Stomach (tissue), 9 donors: ENCODE data around the gene GPR87. TPM values are rescaled to one million over a fixed set of nuclear protein-coding genes. Genes with fewer than 3 reads are reported as not detected.

ENCODE experiments used
- DNase-seq, 2 donors: peaks; one replicate each; pipeline versions ENCODE4 v3.0.0 to v3.0.0-alpha.2; 2013 to 2019
- H3K27ac ChIP-seq, 5 donors: fragments of 200-600 bp in 4 of 5; sonication (generic) in 4 of 5; one replicate each; pipeline ENCODE4 v1.5.1; 2013 to 2019; ENCODE audit warnings: mild to moderate bottlenecking in 1 of 5, moderate library complexity in 1 of 5
- H3K27me3 ChIP-seq, 3 donors: fragments of 200-600 bp; sonication (generic); one replicate each; pipeline ENCODE4 v1.5.1; 2017 to 2019; ENCODE audit warnings: mixed run types in 1 of 3
- H3K36me3 ChIP-seq, 4 donors: fragments of 200-600 bp; sonication (generic); 1 replicate in 3 of 4; 2 replicates in 1 of 4; pipeline ENCODE4 v1.5.1; 2016 to 2019
- H3K4me1 ChIP-seq, 4 donors: fragments of 200-600 bp; sonication (generic); one replicate each; pipeline ENCODE4 v1.5.1; 2016 to 2019
- H3K4me3 ChIP-seq, 4 donors: fragments of 200-600 bp; sonication (generic) in 3 of 4; one replicate each; pipeline ENCODE4 v1.5.1; 2016 to 2019; ENCODE audit warnings: mild to moderate bottlenecking in 1 of 4
- H3K9me3 ChIP-seq, 4 donors: fragments of 200-600 bp; sonication (generic); one replicate each; pipeline ENCODE4 v1.5.1; 2016 to 2019
- EP300 ChIP-seq: sonication (generic); formaldehyde crosslinking; IDR thresholded peaks from one replicate; pipeline ENCODE4 v1.6.1; 2017; ENCODE audit warnings: antibody characterized with exemption
- POLR2A ChIP-seq, 4 donors: fragments of 450-650 bp; IDR thresholded peaks; one replicate each; pipeline ENCODE4 v1.6.1; 2016; ENCODE audit warnings: antibody characterized with exemption in 4 of 4, control low read depth in 2 of 4, mild to moderate bottlenecking in 1 of 4, moderate library complexity in 1 of 4
- POLR2AphosphoS5 ChIP-seq, 3 donors: sonication (generic); formaldehyde crosslinking; IDR thresholded peaks; one replicate each; pipeline ENCODE4 v1.6.1; 2016; ENCODE audit warnings: antibody characterized with exemption in 3 of 3
- WGBS, 5 donors: extraction: QIAGEN DNeasy Blood & Tissue Kit in 3 of 5; methylation state at CpG; one replicate each; pipeline versions ENCODE4 v1.1.5 to v1.1.7; 2013 to 2018; 5-methylcytosine and 5-hydroxymethylcytosine counted together
- intact Hi-C: fragments of 100-400 bp; cut with DNase I; formaldehyde crosslinking; loops from one replicate; pipeline ENCODE4 v1.15.1; 2023; ENCODE audit warnings: low total_unique reads
- polyA plus RNA-seq, 3 donors: library from polyadenylated mRNA; stranded (reverse); fragments of 200-250 nt; gene quantifications; one replicate each; pipeline ENCODE4 v1.2.3, GENCODE V29; 2013
- total RNA-seq, 5 donors: library from RNA; depleted of rRNA; stranded (reverse); fragments of >200 nt; gene quantifications; one replicate each; pipeline versions ENCODE4 v1.1.0 to v1.2.3, GENCODE V29; 2014 to 2016
- TF ChIP-seq, protein P1 (sequence below), 7 experiments: fragments of 450-650 bp in 4 of 7; fragments of 200-600 bp in 3 of 7; sonication (generic) in 3 of 7; IDR thresholded peaks; one replicate each; pipeline ENCODE4 v1.5.1; 2016 to 2019; ENCODE audit warnings: antibody characterized with exemption in 7 of 7, control low read depth in 2 of 7, mild to moderate bottlenecking in 1 of 7
- donor health status: healthy with polysubstance abuse.
- donor health status: Bipolar disorder and iron deficiency.
- donor health status: healthy.

GPR87 gene
- total and polyA plus RNA-seq, 8 donors: 0.37 to 32.3 TPM; not detected in 6

DNA sequence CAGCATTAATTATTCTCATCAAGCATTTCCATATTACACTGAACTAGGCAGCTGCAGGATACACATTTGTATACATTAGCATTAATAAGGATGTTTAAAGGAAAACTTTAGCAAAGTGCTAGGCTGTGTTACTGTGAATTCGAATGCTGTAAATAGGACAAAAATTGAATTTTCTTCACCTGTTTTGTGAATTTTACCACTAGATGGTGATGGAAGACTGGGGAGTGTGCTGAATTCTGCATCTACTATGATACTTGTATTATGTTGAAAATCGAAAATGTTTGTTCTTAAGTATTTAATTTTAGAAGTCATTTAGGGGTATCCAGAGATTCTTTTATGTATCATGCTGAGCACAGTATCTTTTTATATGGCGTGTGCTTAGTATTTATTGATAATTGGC is 25.9 kb downstream of the GPR87 start:
- Histone ChIP-seq H3K4me1 (no peaks in the 10 kb centered on the region), H3K4me3 (no peak overlapping the region), H3K9me3 (no peaks in the 10 kb centered on the region), H3K27ac (no peak overlapping the region), H3K27me3 (no peaks in the 10 kb centered on the region), H3K36me3 (no peaks in the 10 kb centered on the region)
- no peak for TF ChIP-seq EP300
- TF ChIP-seq, protein P1, sequence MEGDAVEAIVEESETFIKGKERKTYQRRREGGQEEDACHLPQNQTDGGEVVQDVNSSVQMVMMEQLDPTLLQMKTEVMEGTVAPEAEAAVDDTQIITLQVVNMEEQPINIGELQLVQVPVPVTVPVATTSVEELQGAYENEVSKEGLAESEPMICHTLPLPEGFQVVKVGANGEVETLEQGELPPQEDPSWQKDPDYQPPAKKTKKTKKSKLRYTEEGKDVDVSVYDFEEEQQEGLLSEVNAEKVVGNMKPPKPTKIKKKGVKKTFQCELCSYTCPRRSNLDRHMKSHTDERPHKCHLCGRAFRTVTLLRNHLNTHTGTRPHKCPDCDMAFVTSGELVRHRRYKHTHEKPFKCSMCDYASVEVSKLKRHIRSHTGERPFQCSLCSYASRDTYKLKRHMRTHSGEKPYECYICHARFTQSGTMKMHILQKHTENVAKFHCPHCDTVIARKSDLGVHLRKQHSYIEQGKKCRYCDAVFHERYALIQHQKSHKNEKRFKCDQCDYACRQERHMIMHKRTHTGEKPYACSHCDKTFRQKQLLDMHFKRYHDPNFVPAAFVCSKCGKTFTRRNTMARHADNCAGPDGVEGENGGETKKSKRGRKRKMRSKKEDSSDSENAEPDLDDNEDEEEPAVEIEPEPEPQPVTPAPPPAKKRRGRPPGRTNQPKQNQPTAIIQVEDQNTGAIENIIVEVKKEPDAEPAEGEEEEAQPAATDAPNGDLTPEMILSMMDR (IDR thresholded peaks at IDR 0.05): peak in 2 of 7 experiments; percentile 6 to 22
- peak in 1 of 2 donors; percentile 47 for DNase-seq
- 43 to 50% (median 47%) methylated on average over 3 of the region's 3 CpGs for WGBS, 5 donors
- intact Hi-C loops: no loop called here

DNA sequence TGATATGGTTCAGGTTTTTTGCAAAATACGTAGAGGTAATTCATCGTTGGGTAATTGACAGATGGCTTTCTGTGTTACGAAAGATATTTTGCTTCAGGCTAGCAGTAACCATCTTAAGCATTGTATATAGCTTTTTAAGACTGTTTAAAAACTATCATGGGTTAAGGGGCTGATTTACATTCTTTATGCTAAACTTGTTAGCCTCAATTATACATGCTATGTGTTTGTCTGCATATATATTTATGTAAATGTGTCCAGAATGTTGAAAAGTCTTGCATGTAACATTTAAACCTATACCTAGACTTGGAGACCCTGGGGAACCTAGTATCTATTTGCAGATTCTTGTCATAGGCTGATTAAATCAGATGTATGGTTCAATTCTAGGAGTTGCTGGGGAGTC is 27.2 kb downstream of the GPR87 start:
- Histone ChIP-seq H3K9me3 (no peaks in the 10 kb centered on the region), H3K4me3 (no peak overlapping the region), H3K4me1 (peaks cover 0 to 4% (median 3%) of the 10 kb centered on the region in 4 donors), H3K27ac (no peak overlapping the region), H3K27me3 (no peaks in the 10 kb centered on the region), H3K36me3 (no peaks in the 10 kb centered on the region)
- intact Hi-C loops: loop anchor here (5.0 kb wide), 1 partner anchor 117 kb away; no protein-coding TSS in a partner anchor
- WGBS, 5 donors: 13 to 55% (median 45%) methylated on average over 3 of the region's 3 CpGs
- TF ChIP-seq POLR2AphosphoS5 (IDR thresholded peaks at IDR 0.05) (no peak), EP300 (no peak), POLR2A (IDR thresholded peaks at IDR 0.05) (no peak)
- TF ChIP-seq, protein P1 (IDR thresholded peaks at IDR 0.05): no peak
- DNase-seq: no peak

DNA sequence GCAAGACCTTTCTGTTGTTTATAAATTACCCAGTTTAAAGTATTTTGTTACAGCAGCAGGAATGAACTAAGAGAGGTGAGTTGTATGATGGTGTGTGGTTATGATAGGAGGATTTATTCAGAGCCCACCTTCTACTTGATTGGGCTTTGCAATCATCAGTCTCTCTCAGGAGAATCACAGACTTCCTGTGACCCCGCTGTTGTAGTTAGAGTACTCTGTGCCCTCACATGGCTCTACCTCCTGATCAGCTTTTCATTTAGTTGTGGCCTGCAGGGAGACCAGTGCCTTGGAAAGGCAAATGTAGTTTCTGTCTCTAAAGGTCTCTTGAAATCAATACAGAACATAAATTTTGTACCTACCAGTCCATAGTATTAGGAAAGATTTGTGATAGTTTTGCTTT is 30.7 kb downstream of the GPR87 start:
- 69 to 88% (median 72%) methylated on average over 1 of the region's 1 CpG for WGBS, 5 donors
- H3K4me1 ChIP-seq: peaks cover 0 to 25% (median 13%) of the 10 kb centered on the region in 4 donors

DNA sequence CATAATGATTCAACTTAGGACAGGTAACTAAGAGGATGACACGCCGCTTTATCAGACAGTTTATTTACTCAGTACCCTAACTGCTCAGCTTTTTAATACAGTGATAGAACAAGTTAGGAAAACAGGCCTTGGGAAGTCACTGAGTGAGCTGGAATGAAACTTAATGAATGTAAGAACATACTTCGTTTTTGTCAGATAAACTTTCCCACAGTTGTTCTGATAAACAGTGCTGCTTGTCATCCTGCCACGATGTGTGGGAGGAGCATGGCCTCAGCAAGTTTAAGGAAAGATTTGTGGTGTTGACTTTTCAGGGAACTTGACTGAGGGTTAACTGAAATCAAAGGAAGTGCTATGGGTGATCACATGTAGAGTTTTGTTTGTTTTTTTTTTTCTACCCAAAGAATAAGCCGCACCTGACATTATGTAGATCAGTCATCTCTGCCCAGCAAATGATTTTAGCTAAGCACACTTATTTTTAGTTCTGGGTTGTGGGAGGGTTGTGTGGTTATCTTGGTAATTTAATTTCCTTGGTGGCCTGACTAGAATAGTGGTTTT is 32.6 kb downstream of the GPR87 start:
- Histone ChIP-seq H3K36me3 (no peaks in the 10 kb centered on the region), H3K4me3 (no peak overlapping the region), H3K27ac (peak overlapping the region in 3 of 5 donors; percentile 27 to 76 (median 41)), H3K9me3 (no peaks in the 10 kb centered on the region), H3K27me3 (no peaks in the 10 kb centered on the region), H3K4me1 (peaks cover 0 to 39% (median 17%) of the 10 kb centered on the region in 4 donors)
- 7 to 22% (median 16%) methylated on average over 5 of the region's 5 CpGs for WGBS, 5 donors
- DNase-seq: peak; percentile 66 to 84
- TF ChIP-seq POLR2A (IDR thresholded peaks at IDR 0.05) (no peak), EP300 (no peak), POLR2AphosphoS5 (IDR thresholded peaks at IDR 0.05) (peak in 2 of 3 donors; percentile 31 to 69)
- TF ChIP-seq, protein P1 (IDR thresholded peaks at IDR 0.05): no peak
- intact Hi-C loops: loop anchor here (5.0 kb wide), 1 partner anchor 57 kb away; no protein-coding TSS in a partner anchor

More for the DNA sequence above, 30.7 kb downstream of the GPR87 start:
- Histone ChIP-seq H3K27me3 (no peaks in the 10 kb centered on the region), H3K27ac (no peak overlapping the region), H3K4me3 (no peak overlapping the region), H3K9me3 (no peaks in the 10 kb centered on the region), H3K36me3 (no peaks in the 10 kb centered on the region)
- no peak for DNase-seq
- intact Hi-C loops: loop anchor here (5.0 kb wide), 1 partner anchor 114 kb away; no protein-coding TSS in a partner anchor
- TF ChIP-seq, protein P1 (IDR thresholded peaks at IDR 0.05): no peak
- TF ChIP-seq EP300: no peak
- no peak for TF ChIP-seq POLR2AphosphoS5 (IDR thresholded peaks at IDR 0.05)
- TF ChIP-seq POLR2A (IDR thresholded peaks at IDR 0.05): no peak
